SW 1271 (cell line): ENCODE measurements around the gene CASP10.
A peak's percentile ranks its signal among the peaks of the same experiment; 100 is the strongest.

ENCODE experiments used
- DNase-seq, 2 experiments: peaks; one replicate each; lab custom pipeline; 2025; lab: John Stamatoyannopoulos, UW

CASP10 gene

DNA sequence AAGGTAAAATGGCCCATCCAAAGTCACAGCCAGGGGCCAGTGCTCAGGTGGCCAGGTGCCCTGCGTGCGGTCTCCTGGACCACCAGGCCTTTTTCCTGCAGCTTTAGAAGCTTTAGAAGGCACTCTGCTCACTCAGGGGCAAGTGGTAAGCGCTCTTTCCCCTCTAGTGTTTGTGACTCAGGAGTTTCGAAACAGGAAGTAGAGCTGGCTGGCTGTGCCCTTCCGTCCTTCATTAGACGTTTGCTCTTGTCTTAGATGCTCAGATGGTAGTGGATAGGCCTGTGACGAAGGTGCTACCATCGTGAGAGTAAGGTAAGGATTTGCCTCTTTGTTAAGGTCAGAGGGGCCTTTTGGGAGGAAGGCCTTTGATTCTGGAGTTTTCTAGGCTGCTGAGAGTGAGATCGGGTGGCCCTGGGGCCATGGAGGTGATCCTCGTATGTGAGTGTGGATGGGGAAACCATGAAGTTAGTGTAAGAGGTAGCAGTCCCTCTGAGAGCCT lies 77.4 kb downstream of the CASP10 start, which contains the start of gene CASP8:
CASP8 (plus strand) TSS at position 235 of the 499 bp plus-strand sequence. CDS start 5,951 bp downstream, outside the sequence.
- DNase-seq, result peak; percentile 41 to 82

DNA sequence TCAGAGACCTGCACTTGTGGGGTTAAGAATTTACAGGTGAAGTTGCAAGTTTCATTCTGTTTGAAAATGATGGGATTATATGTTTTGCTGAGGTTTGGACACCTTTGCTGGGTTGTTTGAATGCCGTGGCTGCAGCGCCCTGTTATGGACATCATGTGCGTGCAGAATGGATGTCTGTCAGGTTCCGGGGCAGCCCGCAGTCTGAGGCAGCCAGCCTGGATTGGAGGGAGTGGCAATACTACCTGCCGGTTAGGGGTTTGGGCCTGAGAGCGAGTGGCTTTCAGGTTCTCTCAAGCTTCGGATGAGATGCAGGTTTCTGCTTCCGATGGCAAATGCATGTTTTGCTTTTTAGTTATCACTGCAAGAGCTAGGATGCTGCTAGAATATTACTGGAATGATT lies 78.5 kb downstream of the CASP10 start:
- DNase-seq, result no peak

DNA sequence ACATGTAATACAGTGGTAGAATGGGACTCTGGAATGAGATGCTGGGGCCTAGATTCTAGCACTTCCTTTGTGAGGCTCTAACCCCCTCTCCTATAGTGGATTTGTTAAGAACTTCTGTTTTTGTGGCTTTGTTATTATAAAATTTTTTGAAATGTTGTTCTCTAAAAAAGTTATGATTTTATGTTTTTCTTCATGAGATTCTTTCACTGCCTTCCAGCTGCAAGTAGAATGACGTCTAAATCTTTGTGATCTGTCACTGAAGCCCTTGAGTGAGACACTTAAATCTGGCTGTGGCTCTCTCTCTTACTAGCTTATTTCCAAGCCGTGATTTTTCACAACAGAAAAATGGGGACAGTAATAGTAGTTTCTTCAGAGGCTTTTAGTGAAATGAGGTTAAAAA lies 79.0 kb downstream of the CASP10 start:
- no peak for DNase-seq

DNA sequence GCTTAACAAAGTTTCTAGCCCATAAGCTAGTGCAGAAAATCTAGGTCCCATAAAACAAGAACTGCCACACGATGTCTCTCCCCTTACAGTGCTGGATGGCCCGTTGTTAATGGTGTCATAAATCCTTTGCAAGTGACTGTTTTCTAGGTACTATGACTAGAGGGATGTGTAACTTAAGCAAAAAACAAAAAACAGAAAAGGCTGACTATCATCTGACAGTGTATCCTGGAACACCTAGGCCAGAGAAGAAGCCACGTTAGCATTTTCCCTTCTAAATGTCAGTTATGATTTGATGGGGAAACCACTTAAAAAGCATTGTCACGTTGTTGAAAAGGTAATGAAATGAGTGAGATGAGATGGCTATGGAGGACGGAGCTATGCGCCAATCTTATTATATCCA lies 79.8 kb downstream of the CASP10 start:
- no peak for DNase-seq

DNA sequence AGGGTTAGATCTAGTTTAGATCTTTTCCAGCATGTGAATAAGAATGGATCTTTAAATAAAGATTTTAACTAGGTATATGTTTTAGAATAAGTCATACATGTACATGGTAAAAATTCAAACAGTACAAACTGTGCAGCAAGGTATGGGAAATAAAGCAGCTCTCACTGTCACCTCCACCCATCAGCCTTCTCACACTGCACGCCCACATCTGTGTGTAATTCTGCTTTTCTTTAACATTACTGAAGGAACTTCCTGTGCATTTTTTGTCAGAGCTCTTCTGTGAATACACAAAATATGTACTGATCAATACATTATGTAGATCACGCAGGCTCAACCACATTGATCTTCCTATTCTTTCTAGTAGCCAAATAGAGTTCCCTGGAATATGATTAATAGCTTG lies 80.8 kb downstream of the CASP10 start:
- no peak for DNase-seq

DNA sequence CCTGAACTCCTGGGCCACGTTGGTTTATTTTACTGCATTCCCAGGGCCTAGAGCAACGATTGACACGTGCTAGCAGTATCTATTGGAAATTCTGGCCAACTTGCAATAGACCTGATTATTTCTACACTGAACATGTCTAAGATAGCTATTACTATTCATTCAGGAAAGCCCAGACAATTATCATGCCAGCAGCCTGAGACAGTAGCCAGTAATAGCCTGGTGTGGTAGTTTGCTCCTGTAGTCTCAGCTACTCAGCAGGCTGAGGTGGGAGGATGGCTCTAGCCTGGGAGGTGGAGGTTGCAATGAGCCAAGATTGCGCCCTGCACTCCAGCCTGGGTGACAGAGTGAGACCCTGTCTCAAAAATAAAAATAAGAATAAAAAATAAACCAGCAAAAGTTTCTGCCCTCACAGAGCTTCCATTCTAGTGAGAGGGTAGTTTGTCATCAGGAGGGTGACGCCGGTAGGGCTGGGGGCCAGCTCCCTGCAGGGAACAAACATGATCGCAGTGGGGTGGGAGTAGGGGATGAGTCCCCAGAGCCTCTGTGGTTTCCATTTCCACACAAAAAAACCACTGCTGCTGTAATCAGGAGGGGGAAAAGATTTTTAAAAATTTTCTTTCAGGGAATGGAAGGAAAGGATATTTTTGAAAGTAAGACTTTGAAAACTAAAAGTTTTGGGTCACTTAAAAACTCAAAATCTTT lies 81.7 kb downstream of the CASP10 start:
- DNase-seq, result no peak

DNA sequence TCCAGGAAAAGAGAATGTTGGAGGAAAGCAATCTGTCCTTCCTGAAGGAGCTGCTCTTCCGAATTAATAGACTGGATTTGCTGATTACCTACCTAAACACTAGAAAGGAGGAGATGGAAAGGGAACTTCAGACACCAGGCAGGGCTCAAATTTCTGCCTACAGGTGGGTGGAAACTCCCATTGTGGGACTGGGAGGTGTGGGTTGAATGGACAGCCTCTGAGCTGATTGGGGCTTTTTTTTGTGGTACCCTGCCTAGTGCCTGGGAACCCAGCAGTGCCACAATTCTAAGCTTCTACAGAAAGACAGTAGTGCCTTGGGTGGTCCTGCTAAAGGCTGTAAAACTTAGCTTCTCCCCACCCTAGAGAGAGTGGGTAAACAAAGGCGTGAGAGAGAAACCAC lies 83.7 kb downstream of the CASP10 start:
- no peak for DNase-seq

DNA sequence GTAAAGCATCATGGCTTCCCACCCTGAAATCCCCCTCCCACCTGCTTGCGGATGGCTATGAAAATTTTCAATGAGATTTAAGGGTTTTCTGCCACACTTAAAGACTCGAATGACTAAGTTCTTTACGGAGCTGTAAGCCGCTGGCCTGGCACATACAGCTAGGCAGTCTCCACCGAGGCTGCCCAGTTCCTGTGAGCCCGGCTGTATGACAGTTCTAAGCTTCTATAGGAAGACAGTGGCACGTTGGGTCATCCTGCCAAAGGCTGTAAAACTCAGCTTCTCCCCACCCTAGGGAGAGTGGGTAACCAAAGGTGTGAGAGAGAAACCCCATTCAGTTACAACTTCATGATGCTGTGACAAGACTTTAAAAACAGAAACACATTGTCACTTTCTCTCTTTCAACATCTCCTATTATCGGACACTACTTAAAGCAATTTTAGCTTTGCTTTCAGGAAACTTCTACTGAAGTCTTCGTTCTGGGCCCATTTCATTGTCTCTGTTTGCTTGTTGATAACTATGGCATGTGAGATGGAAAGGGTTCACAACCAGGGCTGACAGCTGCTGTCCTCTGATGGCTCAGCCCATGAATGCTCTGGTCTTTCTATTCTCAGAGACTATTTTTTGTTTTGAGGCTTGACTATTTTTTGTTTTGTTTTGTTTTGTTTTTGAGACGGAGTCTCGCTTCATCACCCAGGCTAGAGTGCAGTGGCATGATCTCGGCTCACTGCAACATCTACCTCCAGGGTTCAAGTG lies 84.5 kb downstream of the CASP10 start:
- no peak for DNase-seq

DNA sequence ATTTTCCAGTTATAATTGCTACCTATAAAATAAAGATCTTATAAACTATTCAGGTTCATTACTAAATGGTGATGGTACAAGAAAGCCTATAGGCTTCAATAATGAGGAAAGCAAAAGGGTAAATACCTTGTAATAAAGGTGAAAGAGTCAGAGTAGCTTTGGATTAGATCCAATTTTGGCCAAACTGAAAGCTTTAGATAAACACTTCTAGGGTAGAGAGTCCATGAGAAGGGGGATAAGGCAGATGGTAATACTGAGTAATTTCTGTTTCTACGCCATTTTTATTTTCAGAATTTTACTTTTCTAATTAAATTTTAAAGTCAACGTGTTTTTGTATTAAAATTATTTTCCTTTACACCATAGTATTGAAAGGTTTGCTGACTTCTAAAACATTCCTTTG lies 86.8 kb downstream of the CASP10 start:
- DNase-seq, result no peak

DNA sequence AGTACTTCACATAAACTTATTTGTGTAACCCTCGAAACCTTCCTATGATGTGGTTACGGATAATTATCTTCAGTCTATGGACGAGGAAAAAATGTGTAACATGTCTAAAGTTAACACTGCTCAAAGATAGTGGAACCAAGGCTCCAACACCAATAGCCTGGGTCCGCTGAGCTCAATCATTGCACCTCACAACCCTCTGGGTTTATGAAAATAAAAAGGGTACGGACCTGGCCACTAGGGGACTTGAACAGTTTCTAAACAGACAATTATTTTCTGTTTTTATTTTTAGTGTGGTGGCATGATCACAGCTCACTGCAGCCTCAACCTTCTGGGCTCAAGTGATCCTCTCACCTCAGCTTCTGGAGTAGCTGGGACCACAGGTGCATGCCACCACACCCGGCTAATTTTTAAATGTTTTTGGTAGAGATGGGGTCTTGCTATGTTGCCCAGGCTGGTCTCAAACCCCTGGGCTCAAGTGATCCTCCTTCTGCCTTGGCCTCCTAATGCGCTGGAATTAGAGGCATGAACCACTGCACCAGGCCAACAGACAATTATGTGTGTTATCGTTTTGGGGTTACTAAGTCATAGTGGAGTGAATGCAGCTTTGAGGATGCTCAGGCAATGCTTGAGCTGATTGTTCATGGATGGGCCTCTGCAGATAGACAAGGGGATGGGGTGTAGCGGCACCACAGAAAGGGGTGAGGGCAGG lies 87.5 kb downstream of the CASP10 start:
- DNase-seq, result no peak

DNA sequence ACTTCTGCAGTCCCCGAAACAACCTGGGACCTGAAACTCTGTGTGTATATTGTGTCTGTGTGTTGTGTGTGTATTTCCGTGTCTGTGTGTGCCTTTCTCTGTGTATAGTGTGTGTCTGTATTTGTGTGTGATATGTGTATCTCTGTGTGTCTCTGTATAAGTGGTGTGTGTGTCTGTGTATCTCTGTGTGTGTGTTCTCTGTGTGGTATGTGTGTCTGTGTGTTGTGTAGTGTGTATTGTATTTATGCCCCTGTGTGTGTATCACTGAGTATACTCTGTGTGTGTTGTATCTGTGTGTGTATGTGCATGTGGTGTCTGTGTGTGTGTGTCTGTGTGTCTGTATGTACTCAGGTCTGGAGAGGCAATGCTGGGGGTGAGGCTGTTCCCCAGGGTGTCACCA lies 89.0 kb downstream of the CASP10 start:
- DNase-seq, result no peak

DNA sequence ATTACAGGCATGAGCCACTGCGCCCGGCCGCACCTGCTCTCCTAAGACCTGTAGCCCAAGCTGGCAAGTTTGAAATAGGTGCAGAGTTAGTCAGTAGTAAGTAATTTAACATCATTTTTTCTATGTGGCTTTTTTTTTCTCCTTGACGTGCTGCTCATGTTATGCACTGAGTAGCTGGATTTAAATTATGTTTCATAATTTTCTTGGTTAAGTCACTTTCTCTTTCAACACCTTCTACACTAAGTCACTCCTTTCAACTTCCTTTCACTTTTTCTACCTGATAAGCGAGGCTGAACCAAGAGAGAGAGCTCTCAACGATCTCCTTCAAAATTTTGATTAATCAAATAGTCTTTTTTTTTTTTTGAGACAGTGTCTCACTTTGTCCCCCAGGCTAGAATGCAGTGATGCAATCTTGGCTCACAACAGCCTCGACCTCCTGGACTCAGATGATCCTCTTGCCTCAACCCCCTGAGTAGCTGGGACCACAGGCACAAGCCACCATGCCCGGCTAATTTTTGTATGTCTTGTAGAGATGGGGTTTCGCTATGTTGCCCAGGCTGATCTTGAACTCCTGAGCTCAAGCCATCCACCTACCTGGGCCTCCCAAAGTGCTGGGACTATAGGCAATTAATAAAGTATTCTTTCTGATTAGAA lies 90.5 kb downstream of the CASP10 start:
- no peak for DNase-seq

DNA sequence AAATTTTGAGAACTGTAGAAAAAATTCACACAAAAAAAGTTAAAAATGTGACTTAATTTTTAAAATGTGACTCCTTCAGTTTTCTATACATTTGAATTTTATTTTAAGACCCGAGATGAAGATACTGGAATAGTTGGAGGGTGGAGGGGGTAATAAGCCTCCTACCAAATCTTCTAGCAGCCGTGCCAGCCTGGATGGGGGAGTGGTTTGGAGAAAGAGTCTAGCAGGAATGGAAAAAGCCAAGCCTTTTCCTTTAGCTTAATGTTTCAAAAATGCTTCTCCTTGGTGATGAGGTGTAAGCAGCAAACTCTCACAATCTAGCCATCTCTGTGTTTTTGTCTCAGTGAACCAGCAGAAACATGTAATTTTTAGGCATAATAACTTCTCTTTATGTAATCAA lies 92.1 kb downstream of the CASP10 start:
- no peak for DNase-seq

DNA sequence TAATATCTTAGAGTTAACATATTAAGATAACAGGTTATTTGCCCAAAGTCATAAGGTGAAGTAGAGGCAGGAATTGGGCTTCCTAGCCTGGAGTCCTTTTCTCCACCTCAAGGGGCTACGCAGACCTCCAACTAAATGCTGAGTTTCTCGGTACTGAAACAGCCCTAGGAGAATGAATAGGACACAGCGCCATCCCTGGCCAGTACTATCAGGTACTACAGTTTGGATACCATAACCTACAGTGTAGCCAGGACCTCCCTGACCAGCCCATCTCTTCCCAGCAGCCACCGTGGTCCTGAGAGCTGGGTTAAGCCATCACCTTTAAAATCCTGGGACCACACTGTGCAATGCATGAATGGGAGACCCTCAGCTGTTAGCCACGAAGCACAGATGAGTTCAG lies 93.0 kb downstream of the CASP10 start:
- no peak for DNase-seq

DNA sequence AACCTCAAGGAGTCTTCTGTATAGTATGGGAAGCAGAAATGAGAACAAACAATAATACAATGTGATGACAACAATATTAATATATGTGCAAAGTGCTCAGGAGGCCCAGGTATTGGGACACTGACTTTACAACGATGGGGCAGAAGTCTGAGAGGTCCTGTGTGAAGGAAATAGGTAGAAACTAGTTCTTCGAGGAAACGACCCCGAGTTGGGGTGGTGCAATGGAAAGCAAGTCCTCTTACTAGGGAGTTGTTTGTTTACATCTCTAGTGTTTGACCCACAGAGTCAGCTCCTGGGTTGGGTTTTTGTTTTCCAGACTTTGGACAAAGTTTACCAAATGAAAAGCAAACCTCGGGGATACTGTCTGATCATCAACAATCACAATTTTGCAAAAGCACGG lies 93.6 kb downstream of the CASP10 start:
- no peak for DNase-seq
